Measurements from ENCODE around the gene AKR1B15.

AKR1B15 gene

GRCh38 chr7:134549366-134549765 lies 456 bp downstream of the AKR1B15 start:
- no peak for DNase-seq (ENCODE audit: low spot score)
- no peak for TF ChIP-seq CTCF (IDR thresholded peaks at IDR 0.05; ENCODE audit: poor library complexity, severe bottlenecking)

DNA sequence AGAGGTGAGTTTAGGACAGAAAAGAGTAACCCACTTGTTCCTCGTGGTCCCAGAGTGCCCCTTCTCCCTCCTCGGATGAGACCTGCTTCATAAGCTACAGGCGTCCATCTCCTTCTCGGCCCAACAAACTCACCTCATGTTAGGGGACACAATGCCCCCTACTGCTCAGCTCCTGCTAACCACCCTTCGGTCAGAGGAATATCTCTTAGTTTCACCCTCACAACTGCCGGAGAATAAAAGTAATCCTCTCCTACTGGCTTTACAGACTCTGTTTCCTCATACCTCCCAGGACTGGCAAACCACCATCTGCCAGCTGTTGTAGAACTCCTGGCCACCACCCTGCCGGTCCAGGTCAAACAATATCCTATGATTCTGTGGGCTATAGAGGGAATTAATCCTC lies 3.2 kb downstream of the AKR1B15 start:
- peaks cover 8% of the 10 kb centered on the region for H3K4me1 ChIP-seq (ENCODE audit: insufficient read depth, poor library complexity, severe bottlenecking)
- H3K27ac ChIP-seq (ENCODE audit: poor library complexity, severe bottlenecking) = no peak overlapping the region
- peak; percentile 22 for TF ChIP-seq CTCF (IDR thresholded peaks at IDR 0.05; ENCODE audit: poor library complexity, severe bottlenecking)
- DNase-seq (ENCODE audit: low spot score) (no peak), ATAC-seq (ENCODE audit: low read depth) (no peak)
- H3K9me3 ChIP-seq (ENCODE audit: severe bottlenecking) = no peaks in the 10 kb centered on the region
- no peaks in the 10 kb centered on the region for H3K36me3 ChIP-seq (ENCODE audit: low read depth)
- H3K27me3 ChIP-seq (ENCODE audit: insufficient read depth, poor library complexity, severe bottlenecking) = no peaks in the 10 kb centered on the region
- H3K4me3 ChIP-seq (ENCODE audit: severe bottlenecking) = no peak overlapping the region

More at GRCh38 chr7:134549366-134549765, 456 bp downstream of the AKR1B15 start:
- Histone ChIP-seq H3K27me3 (ENCODE audit: insufficient read depth, poor library complexity, severe bottlenecking) (no peaks in the 10 kb centered on the region), H3K9me3 (ENCODE audit: severe bottlenecking) (no peaks in the 10 kb centered on the region), H3K4me3 (ENCODE audit: severe bottlenecking) (no peak overlapping the region), H3K27ac (ENCODE audit: poor library complexity, severe bottlenecking) (no peak overlapping the region), H3K36me3 (ENCODE audit: low read depth) (no peaks in the 10 kb centered on the region), H3K4me1 (ENCODE audit: insufficient read depth, poor library complexity, severe bottlenecking) (peaks cover 24% of the 10 kb centered on the region)
- ATAC-seq (ENCODE audit: low read depth) = no peak

DNA sequence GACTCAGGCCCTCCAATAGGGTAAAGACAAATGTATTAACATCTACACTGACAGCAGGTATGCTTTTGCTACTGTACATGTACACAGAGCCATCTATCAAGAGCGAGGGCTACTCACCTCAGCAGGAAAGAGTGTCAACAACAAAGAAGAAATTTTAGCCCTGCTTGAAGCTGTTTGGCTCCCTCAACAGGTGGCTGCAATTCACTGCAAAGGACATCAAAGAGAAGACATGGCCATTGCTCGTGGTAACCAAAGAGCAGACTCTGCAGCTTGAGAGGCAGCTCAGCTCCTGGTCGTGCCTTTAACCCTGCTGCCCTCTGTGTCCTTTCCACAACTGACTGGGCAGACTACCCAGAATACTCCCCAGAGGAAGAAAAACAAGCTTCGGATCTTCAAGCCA lies 5.1 kb downstream of the AKR1B15 start:
- no peaks in the 10 kb centered on the region for H3K36me3 ChIP-seq (ENCODE audit: low read depth)
- H3K9me3 ChIP-seq (ENCODE audit: severe bottlenecking) = no peaks in the 10 kb centered on the region
- H3K27ac ChIP-seq (ENCODE audit: poor library complexity, severe bottlenecking) = no peak overlapping the region
- peak; percentile 33 for TF ChIP-seq CTCF (IDR thresholded peaks at IDR 0.05; ENCODE audit: poor library complexity, severe bottlenecking)
- no peak for ATAC-seq (ENCODE audit: low read depth)
- no peaks in the 10 kb centered on the region for H3K27me3 ChIP-seq (ENCODE audit: insufficient read depth, poor library complexity, severe bottlenecking)
- no peaks in the 10 kb centered on the region for H3K4me1 ChIP-seq (ENCODE audit: insufficient read depth, poor library complexity, severe bottlenecking)
- no peak for DNase-seq (ENCODE audit: low spot score)
- H3K4me3 ChIP-seq (ENCODE audit: severe bottlenecking) = no peak overlapping the region

GRCh38 chr7:134554417-134554966 lies 5.6 kb downstream of the AKR1B15 start:
- Histone ChIP-seq H3K27me3 (ENCODE audit: insufficient read depth, poor library complexity, severe bottlenecking) (no peaks in the 10 kb centered on the region), H3K4me1 (ENCODE audit: insufficient read depth, poor library complexity, severe bottlenecking) (no peaks in the 10 kb centered on the region), H3K9me3 (ENCODE audit: severe bottlenecking) (no peaks in the 10 kb centered on the region), H3K4me3 (ENCODE audit: severe bottlenecking) (no peak overlapping the region), H3K36me3 (ENCODE audit: low read depth) (no peaks in the 10 kb centered on the region), H3K27ac (ENCODE audit: poor library complexity, severe bottlenecking) (no peak overlapping the region)
- TF ChIP-seq CTCF (IDR thresholded peaks at IDR 0.05; ENCODE audit: poor library complexity, severe bottlenecking) = no peak
- no peak for DNase-seq (ENCODE audit: low spot score)
- no peak for ATAC-seq (ENCODE audit: low read depth)

DNA sequence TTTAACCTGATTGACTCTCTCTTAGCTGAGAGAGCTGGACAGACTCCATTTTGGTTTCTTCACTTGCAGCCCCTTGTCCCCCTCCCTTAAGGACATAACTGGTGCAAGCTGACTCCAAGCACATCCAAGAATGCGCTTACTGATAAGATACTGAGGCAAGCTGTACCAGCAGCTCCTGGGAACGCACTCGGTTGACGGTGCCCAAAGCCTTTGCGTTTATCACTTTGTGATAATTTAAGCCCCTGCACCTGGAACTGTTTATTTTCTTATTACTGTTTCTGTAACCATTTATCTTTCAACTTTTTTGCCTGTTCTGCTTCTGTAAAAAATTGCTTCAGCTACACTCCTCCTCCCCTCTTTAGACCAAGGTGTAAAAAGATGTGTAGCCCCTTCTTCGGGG lies 8.5 kb downstream of the AKR1B15 start:
- peaks cover 13% of the 10 kb centered on the region for H3K4me1 ChIP-seq (ENCODE audit: insufficient read depth, poor library complexity, severe bottlenecking)
- no peaks in the 10 kb centered on the region for H3K9me3 ChIP-seq (ENCODE audit: severe bottlenecking)
- H3K27me3 ChIP-seq (ENCODE audit: insufficient read depth, poor library complexity, severe bottlenecking) = no peaks in the 10 kb centered on the region
- ATAC-seq (ENCODE audit: low read depth) (no peak), DNase-seq (ENCODE audit: low spot score) (no peak)
- no peaks in the 10 kb centered on the region for H3K36me3 ChIP-seq (ENCODE audit: low read depth)
- no peak overlapping the region for H3K27ac ChIP-seq (ENCODE audit: poor library complexity, severe bottlenecking)
- H3K4me3 ChIP-seq (ENCODE audit: severe bottlenecking) = no peak overlapping the region
- no peak for TF ChIP-seq CTCF (IDR thresholded peaks at IDR 0.05; ENCODE audit: poor library complexity, severe bottlenecking)

Measured in RWPE2 (cell line).